ENCODE results near the gene MON1B.
A peak's percentile ranks its signal among the peaks of the same experiment; 100 is the strongest.
"Not testable (repeated sequence)": the region's sequence is repeated elsewhere in the genome, so short reads cannot be mapped to it uniquely, and the experiment has no call there.

The MON1B gene

GRCh38 chr16:77190478-77191258, at the start of gene MON1B:
Gene MON1B (plus strand): TSS chr16:77191190. CDS start chr16:77191486, 296 bp downstream.
- peak; percentile 95 for DNase-seq

DNA sequence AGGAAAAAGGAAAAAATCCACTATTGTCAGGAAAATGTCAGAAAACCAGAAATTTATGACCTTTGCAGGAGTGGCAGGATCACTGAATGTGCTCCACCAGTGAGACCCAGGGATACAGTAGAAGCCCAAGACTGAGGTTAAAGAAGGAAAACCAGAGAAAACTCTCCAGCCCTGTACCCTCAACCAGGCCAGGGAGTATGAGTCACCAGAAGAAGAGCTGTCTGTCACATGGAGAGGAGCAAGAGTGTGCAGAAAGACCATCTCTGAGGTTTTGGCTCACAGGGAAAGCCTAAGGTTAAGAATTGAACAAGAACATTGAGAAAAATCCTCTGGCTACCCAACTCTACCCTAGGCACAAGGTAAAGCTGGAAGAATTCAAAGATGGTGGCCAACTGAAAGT, 47.6 kb upstream of the MON1B start:
- DNase-seq, result no peak

- DNase-seq, result no peak
Measured at GRCh38 chr16:77148121-77148520, 42.9 kb upstream of the MON1B start.

DNA sequence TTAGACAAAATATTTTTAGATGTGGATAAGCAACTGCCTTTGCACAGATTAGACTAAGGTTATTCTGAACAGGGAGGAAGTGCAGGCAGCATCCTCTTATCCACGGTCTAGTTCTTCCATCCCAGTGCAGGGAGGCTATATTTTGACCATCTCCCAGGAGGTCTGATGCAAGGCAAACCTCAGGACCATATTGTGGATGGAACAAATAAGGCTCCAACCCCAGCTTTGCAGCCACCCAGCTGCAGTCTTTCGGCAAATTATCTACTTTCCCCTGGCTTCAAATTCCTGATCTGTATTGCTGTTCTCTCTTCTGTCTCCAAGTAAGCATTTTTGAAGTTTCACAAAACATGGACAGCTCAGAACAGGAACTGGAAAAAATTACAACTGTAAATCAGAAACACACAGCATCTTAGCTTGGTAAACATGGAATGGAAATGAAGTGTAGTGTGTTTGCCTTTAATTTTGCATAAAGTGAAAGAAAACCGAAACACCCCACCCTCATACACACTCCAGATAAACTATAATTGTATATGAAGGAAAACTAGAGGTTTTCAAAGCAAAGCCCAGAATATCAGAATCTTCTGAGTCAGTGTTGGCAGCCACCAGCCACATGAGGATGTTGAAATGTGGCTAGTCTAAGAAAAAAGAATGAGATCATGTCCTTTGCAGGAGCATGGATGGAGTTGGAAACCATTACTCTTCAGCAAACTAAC, 33.5 kb upstream of the MON1B start:
- DNase-seq, result no peak

- no peak for DNase-seq
Measured at GRCh38 chr16:77158293-77158692, 32.7 kb upstream of the MON1B start.

GRCh38 chr16:77165006-77165405, 26.0 kb upstream of the MON1B start:
- DNase-seq, result no peak

GRCh38 chr16:77165536-77166236, 25.3 kb upstream of the MON1B start:
- not testable (repeated sequence) for DNase-seq

DNA sequence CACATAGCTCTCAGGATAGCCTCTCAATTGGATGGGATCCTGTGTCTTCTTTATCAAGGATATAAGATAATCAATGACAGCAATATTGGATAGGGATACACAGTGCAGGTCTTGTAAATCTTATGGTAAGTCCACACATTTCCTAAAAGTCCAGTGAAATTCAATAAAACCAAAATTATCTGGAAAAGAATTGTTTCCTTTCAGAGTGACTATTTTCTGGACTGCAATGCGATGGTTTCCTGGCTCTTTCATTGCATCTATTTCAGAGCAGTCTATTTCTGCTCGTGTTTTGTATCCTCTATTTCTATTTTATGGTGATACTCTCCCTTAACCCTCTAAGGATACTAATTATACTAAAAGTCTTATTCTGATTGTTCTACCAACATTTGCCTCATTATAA, 24.3 kb upstream of the MON1B start:
- DNase-seq, result no peak

DNA sequence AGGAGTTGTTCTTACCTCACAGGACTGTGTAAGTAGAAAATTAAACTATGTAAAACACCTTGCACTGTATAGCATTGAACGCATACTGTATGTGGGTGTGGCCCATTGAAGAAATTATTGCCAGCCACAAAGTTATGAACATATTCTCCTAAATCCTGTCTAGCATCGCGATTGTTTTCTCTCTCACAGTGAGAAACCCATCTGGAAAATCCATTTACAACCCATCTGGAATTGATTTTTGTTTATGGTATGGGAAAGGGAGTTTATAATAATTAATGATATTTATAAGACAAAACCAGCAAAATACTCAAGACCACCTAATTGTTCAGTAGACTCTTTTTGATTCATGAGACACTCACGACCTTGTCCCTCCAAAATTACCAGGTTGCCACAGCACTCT, 22.1 kb upstream of the MON1B start:
- no peak for DNase-seq

- DNase-seq, result peak; percentile 46
Measured at GRCh38 chr16:77169650-77170236, 21.2 kb upstream of the MON1B start.

DNA sequence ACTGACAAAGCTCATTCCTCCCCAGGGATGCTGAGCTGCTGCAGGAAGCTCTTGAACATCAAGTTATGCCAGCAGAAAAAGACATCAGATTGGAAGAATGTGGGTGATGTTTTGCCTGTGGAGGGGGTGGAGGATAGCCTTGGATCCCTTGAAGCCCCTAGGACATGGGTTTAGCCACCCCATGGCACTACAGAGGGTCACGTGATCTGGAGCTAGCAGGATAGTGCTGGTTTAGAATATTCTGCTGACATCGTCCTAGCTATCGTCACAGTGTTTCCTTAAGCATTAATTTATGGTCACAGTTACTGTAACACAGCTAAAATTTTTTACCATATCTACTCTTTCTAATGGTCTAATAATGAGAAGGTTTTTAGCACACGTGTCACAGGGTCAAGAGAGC, 20.2 kb upstream of the MON1B start:
- DNase-seq, result no peak

DNA sequence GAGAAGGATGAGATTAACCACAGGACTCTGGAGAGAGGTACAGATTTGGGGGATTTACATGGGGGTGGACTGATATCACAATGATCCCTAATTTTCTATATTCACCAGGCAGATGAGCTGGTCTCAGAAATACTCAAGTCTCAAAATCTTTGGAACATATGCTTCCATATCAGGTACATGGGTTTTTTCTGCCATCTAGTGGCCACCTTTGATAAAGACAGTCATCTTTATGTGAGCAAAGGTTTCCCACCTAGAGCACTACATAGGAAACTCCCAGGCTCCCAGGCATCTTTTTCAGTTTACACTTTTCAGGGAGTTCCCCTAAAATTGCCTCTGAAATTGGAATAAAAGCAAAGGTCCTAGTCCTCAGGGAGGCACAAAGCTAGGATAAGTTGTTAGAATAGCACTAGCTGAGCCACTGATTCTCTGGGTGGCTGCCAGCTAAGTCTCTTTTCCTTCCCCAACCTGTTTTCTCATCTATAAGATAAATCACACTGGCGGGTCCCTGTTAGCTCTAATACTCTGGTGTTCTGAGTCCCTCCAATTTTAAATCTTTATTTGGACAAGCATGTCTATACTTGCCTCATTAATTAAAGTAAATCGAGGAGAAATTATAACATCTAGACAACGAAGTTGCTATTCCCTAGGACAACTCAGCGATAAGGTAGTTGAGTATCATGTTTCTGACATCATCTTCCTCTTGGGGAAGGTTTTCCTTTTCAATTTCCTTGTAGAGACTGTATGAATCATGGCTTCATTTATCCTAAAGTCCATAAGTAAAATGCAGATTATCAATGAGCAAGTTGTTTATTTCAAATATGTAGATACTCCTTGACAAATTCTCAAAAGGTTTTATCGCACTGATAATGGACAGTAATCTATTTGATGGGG, 19.0 kb upstream of the MON1B start:
- peak; percentile 32 for DNase-seq

- no peak for DNase-seq
Measured at GRCh38 chr16:77172951-77173350, 18.0 kb upstream of the MON1B start.

- DNase-seq, result no peak
Measured at GRCh38 chr16:77183137-77183536, 7.9 kb upstream of the MON1B start.

DNA sequence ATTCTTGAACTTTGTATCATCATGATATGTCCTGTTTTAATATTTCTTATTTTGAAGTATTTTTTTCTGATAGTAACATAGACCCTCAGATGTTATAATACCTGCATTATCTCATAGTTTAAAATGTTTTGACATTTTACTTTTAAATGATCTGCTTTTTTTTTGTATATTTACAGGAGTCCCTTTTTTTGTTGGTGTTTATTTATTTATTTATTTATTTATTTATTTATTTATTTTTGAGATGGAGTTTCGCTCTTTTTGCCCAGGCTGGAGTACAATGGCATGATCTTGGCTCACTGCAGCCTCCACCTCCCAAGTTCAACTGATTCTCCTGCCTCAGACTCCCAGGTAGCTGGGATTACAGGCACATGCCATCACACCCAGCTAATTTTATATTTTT, 4.7 kb upstream of the MON1B start:
- DNase-seq, result not testable (repeated sequence)

GRCh38 chr16:77190190-77190477, 856 bp upstream of the MON1B start:
- DNase-seq, result no peak

DNA sequence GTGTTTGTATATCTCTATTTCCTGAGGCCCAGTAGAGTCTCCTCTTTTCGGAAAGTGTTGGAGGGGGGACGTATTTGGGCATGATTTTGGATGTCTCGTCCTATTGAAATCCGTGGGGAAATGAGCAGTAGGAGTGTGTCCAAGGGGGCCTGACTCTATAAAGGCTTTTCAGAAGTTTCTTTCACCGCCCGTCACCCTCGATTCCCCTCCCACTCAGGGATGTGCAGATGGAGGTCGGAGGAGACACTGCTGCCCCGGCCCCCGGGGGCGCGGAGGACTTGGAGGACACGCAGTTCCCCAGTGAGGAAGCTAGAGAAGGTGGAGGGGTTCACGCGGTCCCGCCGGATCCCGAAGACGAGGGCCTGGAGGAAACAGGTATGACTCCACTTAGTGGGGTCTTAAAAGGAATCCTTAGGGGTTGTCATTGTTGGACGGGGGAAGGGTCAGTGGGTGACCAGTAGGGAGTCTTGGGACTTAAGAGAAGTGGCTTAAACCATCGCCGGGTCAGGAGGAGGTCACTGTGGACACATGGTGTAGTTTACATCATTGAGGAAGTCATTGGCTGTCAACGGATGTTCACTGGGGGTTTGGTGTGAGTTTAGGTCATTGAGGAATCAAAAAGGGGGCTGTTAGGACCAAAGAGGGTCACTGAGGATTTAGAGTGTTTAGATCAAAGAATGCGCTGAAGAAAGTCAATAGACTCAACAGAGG, 424 bp downstream of the MON1B start:
- DNase-seq, result peak; percentile 23

DNA sequence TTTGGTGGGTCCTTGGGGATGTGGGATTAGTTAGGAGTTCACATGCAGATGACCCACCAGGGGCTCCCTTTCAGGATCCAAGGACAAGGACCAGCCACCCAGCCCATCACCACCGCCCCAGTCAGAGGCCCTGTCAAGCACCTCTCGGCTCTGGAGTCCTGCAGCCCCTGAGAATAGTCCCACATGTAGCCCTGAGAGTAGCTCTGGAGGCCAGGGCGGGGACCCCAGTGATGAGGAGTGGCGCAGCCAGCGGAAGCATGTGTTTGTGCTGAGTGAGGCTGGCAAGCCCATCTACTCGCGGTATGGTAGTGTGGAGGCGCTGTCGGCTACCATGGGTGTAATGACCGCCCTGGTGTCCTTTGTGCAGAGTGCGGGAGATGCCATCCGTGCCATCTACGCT, 2.4 kb downstream of the MON1B start:
- no peak for DNase-seq

DNA sequence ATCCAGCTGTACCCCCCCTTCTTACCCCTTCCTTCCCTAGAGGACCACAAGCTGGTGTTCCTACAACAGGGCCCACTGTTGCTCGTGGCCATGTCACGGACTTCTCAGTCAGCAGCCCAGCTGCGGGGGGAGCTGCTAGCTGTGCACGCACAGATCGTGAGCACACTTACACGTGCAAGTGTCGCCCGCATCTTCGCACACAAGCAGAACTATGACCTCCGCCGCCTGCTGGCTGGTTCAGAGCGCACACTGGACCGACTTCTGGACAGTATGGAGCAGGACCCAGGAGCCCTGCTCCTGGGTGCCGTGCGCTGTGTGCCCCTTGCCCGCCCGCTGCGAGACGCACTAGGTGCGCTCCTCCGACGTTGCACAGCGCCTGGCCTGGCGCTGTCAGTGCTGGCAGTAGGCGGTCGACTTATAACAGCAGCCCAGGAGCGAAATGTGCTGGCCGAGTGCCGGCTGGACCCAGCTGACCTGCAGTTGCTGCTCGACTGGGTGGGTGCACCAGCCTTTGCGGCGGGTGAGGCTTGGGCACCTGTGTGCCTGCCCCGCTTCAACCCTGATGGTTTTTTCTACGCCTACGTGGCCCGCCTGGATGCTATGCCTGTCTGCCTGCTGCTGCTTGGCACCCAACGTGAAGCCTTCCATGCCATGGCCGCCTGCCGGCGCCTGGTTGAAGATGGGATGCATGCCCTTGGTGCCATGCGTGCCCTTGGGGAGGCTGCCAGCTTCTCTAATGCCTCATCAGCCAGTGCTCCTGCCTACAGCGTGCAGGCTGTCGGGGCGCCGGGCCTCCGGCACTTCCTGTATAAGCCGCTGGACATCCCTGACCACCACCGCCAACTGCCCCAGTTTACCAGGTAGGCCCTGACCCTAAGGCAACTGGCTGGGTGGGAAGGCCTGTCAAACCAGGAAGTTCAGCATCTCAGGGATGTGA, 3.6 kb downstream of the MON1B start:
- DNase-seq, result no peak

- no peak for DNase-seq
Measured at GRCh38 chr16:77195411-77195810, 4.4 kb downstream of the MON1B start.

- no peak for DNase-seq
Measured at GRCh38 chr16:77197747-77198146, 6.8 kb downstream of the MON1B start.

Measured in CD4-positive, alpha-beta T cell treated with Interleukin-6 for 4 hours (primary cell).